NCI-H2196 treated with DMSO at 0.1 percent for 48 hours (cell line): Measurements from ENCODE around the gene RAB3C.

Experiments used
- DNase-seq: peaks from one replicate; lab custom pipeline; 2025; ENCODE audit not compliant: unreplicated experiment; lab: John Stamatoyannopoulos, UW

The RAB3C gene

DNA sequence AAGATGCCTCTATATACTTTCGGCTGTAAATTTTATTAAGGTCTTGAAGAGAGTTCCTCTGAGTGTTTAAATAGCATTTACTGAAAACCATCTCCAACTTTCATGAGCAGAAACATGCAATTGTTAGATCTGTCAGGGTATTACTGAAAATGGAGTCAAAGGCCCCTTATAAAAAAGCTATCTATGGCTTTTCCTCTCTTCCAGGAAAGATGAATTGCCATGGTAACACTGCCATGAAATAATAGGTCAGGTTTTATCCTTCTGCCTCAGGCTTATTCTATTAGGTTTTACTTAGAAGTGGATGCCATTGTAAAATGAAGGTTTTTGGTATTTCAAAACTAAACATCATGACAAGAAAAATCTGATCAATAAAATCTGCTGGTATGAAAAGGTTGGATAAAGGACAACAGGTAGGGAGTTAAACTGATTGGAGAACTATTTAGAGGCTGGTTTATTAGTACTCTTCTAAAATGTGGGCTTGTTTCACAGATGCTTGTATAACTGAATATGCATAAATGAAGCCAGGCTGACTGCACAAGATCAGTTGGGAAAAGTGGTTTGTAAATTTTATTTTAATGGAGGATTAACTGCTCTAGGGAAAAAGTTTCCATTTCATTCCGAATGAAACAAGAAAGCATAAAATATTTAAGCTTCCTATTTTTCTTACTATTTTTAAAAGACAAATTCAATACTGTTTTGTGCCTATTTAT, 135.5 kb downstream of the RAB3C start:
- DNase-seq: no peak

DNA sequence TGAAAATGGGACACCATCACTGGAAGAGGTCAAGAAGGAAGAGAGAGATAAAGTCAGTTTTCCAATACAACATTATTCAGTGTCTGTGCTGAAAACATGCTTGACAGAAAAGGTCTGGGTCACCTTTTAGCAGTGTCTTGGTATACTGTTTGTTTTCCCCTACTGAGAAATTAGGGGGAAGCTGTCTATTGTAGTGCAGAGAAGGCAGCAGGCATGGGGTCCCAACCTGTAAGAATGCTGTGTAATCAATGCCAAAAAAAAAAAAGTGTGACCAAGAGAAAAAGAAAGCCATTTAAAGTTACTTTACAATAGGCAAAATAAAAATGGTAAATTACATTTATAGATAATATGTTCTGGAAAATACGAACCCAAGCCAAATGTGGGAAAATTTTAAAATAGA, 139.3 kb downstream of the RAB3C start:
- DNase-seq: no peak

DNA sequence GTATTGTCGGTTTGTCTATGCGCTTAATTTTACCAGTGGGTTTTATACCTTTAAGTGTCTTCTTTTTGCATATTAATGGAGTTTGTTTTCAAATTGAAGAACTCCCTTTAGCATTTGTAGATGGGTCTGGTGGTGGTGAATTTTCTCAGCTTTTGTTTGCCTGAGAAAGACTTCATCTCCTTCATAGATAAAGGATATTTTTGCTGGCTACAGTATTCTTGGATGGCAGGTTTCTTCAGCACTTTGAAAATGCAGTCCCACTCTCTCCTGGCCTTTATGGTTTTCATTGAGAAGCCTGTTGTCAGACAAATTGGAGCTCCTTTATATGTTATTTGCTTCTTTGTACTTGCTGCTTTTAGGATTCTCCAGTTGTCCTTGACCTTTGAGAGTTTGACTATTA, 142.1 kb downstream of the RAB3C start:
- no peak for DNase-seq

DNA sequence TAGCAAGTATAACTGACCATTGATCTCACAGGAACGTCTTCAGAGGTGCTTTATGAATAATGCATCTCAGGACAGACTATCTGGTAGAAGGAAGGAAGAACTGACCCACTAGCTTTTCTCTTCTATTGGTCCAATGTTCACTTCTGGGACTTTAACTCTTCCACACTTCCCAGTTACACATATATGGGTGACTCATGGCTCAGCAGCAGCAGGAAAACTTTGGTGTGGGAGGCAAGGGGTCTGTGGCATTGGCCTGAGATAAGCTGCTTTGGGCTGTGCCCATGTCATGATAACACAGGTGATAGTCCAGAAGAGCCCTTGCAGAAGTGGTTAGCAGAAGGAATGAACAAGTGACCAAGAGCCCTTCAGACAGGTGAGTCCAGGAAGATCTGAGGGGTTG, 148.8 kb downstream of the RAB3C start:
- no peak for DNase-seq

DNA sequence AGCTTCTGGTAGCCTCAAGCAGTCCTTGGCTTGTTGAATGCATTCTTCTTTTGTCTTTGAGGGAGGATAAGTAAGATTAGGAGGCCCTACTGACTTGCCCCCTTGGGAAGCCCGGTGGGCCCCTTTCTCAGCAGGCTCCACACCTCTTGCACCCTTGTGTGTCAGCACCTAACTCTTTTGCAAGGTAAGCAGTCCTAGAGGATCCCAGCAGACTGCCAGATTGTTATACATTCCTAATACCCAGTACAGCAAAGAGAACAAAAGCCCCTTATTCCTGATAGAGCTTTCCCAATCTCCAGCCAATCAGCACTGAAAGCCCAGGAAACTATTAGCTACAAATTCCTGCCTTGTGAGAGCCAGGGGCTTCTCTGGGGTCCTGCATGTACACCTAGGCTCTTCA, 152.8 kb downstream of the RAB3C start:
- no peak for DNase-seq

DNA sequence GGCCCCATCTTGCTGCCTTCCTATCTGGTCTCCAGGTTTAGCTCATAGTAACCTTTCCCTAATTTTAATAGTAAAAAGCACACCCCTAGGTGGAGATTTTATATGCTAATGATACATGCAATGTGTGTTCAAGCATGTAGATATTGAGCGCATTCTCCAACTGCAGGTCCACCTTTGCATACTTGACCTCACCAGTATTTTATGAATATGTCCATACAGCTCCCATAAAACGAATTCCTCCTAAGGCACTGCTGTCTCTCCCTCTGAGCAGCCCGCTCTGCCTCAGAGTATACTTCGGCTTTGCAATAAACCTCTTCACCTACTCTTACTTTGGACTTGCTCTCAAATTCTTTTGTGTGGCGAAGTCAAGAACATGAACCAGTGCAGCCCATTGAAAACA, 153.3 kb downstream of the RAB3C start:
- no peak for DNase-seq

DNA sequence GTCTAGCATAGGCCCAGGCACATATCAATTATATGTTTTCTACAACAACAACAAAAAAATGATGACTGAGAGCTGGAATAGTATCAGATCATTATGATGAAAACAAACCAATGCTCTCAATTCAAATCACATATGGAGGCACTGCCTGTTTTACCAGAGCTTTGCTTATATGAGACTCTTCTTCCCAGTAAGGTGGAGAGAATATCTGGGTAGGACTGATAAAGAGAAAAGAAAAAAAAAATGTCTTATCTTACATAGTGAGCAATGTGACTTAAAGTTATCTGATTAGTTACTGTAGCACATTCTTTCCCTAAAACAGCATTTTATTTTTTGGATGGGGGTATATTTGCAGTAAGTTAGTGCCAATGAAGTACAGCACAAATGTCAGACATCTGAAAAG, 154.8 kb downstream of the RAB3C start:
- no peak for DNase-seq

DNA sequence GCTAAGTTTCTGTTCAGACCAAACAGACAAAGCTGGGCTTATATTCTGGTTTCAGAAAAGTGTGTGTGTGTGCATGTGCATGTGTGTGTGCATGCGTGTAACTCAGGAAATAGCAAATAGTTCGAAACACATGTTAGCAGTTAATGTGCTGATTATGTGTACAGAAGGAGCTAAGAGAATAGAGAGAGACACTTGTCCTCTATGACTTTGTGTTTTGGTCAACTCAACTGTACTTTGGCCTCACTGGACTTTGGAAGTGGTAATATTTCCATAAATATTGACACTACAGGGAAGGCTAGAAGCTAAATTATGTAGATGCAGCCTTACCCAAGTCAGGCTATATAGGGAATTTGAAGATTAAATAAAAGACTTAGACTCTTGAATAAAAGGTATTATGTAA, 155.5 kb downstream of the RAB3C start:
- no peak for DNase-seq

DNA sequence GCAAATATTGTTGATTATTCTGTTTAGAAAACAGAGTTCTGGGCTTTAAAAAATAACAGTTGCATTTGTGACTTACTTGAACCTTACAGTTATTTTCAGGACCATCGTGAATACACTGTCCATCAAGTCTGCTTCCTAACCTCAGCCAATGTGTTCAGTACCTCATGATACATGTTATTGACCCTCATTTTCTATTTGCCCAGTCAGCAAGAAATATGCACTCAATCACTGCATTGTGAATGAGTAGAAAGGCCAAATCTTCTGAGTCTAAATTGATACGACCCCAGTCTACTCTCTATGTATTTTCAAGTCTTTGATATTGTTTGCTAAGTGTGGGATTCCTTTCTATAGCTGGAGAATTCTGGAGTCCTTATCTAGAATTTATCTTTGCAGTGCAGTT, 156.2 kb downstream of the RAB3C start:
- DNase-seq: no peak

DNA sequence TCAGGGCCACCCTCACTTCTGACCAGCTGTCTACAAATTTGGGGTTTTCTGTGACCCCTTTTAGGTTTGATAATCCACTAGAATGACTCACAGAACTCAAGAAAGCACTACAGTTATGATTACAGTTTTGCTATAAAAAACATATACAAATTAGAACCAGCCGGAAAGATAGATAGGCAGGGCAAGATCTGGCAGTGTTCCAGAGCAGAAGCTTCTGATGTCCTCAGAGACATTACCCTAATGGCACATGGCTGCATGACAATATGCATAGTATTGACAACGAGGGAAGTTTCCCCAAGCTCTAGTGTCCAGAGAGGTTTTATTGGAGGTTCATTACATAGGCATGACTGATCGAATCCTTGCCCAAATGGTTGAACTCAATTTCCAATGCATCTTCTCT, 158.1 kb downstream of the RAB3C start:
- no peak for DNase-seq

DNA sequence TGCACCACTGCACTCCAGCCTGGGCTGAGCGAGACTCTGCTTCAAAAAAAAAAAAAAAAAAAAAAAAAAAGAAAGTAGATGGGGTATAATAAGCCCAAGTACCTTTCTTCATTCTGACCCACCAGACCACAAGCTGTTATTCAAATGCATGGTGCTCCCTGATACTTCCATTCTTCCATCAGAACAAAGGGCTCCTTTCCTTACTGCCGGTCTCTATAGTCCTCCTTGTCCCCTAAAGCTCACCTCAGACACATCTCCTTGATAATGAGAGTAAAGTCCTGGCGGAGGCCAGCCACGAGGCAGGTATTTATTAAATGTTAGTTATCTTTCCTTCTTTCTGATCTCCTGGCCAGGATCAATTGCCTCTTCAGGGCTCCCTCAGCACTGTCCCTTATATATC, 162.5 kb downstream of the RAB3C start:
- no peak for DNase-seq

DNA sequence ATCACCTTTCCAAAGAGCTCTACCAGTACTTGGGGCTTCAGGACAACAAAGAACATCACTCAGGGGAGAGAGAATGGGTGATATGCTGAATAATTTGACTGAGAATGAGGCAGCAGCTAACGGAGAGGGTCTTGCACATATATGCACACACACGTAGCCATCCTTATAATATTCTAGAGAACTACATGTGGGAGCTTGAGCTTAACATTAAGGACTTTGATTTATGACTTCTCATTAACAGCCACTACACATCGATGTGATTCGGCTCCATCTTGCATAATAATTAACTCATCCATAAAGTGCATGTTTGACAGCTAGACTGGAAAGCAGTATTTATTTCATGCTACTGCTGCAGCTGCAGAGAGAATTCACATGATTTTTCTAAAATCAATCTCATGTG, 163.4 kb downstream of the RAB3C start:
- no peak for DNase-seq

DNA sequence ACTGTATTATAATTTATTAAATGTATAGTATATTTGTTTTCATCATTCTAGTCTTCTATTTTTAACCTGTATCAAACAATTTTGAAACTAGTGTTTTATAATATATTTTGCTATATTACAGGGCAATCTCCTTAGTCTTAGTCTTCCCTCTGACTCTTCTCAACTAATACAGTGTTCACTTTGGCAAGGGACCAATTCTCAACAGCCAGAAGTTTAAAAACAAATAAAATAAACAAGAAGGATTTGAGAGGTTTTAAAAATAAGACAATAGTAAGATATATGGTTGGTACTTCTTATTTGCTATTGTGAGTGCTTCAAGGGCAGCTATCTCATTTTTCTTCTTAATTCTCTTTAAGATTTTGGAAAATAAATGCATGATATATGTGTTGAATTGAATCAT, 167.2 kb downstream of the RAB3C start:
- no peak for DNase-seq

DNA sequence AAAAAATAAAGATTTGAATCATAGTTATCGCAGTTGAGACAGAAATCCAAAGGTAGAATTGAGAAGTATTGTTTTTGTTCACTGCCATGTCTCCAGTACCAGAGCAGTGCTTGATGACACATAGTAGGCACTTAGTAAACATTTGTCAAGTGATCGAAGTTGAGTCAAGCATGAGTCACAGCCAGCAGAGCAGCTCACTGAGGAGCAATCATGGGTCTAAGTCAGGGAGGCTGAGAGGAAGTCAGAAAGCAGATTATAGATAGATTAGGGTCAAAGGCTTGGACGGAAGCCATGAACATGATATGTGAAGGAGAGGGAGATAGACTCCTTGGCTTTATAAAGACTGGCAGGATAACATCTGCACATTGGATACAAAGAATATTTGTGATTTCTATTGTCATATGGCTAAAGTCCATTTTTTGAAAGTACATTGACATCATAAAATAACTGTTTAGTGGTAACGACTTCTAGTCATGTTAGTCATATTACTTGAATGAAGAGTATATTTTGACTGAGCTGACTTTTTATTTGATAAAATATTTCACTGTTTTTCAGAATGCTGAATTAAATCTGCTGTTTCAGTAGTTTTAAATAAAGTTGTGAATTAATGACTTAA, 168.5 kb downstream of the RAB3C start:
- DNase-seq: no peak

DNA sequence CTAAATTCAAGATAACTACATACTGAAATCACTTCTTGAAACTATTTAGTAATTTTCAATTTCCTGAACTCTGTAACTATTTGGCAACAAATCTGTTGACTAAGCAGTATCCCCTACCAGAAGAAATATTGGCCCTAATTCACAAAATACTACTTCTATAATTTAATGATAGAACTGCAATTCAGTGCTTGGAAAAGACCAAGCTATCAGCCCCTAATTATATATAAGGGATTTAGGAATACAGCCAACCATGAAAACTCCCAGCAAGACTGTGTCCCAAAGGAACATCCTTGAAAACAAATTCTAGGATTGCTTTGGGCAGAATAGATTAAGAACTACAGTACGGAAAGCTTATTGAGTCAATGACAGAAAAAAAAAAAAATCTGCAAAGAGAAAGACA, 169.2 kb downstream of the RAB3C start:
- DNase-seq: no peak

DNA sequence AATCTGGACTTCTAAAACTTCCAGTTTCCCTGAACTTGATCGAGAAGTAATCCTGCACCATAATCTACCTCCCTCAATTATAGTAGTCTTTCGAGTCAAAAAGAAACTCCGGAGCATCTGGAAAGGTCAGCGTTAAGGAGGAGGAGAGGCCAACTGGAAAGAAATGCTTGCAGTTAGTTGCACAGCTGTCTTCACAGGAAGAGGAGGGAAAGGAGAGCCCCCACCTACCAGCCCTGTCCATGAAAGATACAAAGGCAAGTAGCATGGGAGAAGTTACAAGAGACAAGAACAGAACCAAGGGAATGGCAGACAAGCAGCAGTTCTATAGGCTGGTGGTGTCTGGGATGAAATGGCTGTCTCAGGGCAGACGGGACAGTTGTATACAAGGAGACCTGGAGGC, 170.6 kb downstream of the RAB3C start:
- DNase-seq: no peak

DNA sequence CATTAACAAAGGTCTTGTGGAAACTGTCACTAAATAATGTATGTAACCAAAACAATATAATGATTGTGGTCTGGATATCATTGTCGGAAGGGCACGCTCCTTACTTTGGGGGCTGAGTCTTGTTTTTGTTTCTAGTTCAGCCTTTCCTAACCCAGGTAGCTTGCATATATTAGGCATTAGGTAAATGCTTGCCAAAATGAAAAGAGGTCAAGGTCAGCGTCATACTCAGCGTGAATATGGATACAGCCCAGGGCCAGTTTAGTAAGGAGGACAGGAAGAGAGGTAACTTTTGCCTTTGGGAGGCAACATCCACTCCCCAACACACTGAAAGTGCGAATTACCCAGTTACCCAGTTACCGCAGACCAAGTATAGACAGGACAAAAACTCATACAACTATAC, 171.4 kb downstream of the RAB3C start:
- DNase-seq: no peak

DNA sequence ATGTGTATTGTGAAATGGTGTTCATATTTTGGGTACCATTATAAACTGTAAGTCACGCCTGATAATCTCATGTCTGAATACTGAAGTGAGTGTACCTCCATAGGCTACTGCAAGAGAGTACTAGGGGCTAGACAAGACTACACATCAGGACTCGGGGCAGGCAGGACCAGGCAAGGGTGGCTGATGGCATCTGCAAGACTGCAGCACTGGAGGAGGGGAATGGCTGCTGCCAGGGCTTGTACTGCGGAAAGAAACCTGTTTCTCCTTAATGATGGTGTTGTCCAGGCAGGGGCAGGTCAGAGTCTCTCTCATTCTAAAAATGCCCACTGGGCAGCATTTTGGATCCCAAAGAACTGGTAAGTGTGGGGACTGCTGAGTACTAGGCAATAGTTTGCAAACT, 172.5 kb downstream of the RAB3C start:
- DNase-seq: no peak

DNA sequence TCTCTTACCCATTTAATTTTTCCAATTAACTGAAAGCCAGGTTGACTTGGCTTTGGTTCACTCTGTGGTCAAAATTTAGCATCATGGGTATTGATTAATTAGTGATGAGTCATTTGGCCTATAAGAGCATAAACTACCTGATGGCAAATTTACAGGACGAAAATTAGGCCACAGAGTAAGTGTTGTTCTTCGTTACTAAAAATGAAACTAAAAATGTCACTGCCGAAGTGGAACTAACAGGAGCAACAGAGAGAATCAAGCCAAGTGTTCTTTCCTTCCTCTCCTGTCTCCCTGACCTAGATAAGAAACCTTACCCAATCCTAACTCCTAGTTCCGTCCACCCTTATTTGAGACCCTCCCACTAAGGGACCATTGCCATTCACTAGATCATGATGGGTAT, 176.9 kb downstream of the RAB3C start:
- DNase-seq: no peak

DNA sequence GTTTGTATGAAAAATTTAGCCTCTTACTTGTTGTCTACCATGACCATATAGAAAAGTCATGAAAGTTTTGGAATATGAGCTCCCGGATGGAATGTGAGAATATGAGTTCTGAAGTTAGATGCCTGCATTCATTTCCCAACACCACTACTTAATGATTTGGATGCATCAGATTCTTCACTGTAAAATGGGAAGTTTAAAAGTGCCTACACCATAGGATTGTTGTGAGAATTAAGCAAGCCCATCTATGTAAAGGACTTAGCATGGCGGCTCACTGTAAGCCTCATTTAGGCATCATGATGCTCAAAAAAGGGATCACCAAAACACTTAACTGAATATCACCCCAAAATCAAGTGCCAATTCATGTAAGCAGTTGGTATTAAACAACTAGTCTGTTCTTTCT, 177.3 kb downstream of the RAB3C start:
- no peak for DNase-seq

DNA sequence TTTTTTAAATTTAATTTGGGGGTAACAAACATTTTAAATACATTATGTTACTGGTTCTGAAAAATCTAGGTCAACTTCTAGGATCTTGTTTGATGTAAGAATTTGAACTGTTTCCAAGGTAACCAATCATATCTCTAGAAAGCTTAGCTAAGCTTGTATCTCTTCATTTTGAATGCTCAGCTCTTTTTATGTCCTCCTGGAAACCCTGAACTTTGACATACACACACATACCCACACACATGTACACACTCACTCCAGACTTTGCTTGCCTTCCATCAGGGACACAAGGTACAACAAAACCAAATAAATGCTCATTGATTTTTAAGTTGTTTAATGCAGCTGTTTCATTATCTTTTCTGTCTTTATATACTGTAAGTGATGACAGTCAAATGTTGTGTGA, 178.5 kb downstream of the RAB3C start:
- DNase-seq: no peak

DNA sequence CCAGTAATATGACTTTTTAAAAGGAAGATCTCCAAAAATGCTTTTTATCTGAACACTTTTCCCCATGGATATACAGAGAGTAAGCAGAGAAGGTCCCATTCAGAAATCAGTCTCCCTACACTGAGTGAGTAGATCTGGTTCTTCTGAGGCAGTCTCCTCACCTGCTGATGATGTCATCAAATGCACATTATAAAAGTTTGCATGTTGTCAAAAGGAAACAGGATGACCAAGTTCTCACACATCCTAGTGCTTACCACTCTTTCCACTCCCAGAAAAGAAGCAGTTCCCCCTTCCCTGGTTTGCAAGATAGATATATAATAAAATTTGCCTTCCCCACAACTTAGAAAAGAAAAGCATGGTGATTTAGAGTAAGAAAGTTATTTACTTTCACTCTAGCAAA, 180.5 kb downstream of the RAB3C start:
- no peak for DNase-seq

DNA sequence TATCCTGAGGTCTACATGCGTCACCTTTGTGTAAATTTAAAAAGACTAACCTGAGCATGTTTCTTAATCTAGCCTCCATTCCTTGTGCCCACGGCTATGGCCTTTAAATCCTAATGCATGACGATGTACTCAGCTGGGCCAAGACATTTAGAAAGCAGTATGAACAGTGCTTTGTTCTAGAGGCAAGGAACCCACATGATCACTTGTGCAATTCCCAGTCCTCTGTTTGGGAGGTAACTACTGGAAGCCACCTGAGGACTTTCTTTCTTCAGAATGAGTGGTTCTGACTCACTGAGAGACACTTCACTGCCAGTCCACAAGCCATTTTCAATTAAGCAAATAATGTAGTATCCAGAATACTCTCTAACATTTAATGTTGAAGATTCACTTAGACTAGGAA, 181.3 kb downstream of the RAB3C start:
- DNase-seq: no peak
